Measurements from ENCODE around the gene CDC25A.

DNA sequence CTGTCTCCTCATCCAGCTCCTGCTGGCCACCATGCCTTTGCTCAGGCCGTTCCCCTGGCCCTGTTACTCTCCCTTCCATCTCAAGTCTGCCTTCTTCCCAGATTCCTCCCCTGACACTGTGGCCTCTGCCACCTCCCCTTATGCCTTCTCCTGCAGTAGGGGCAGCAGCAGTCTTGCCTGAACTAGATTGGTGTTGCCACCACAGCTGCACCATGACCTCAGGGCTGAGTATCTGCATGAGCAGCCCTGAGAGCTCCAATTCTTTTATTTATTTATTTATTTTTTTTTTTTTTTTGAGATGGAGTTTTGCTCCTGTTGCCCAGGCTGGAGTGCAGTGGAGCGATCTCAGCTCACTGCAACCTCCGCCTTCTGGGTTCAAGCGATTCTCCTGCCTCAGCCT is 21.2 kb upstream of the CDC25A start:
- TF ChIP-seq CTCF (IDR thresholded peaks at IDR 0.05) (no peak), POLR2A (IDR thresholded peaks at IDR 0.05) (no peak)

All from lower leg skin (tissue), 3 donors.